AG09309 (cell line): ENCODE measurements around the gene CLCNKA.

Experiments used
- DNase-seq: peaks from one replicate; pipeline ENCODE4 v3.0.0-alpha.2; 2010; ENCODE audit warnings: low read depth
- H3K4me3 ChIP-seq: 2 replicates; pipeline ENCODE4 v1.5.1; 2011; ENCODE audit warnings: mild to moderate bottlenecking, low read depth, low read length, moderate library complexity; ENCODE audit not compliant: control insufficient read depth
- TF ChIP-seq, protein P1 (sequence below): IDR thresholded peaks from 2 replicates; pipeline ENCODE4 v1.5.1; 2011; ENCODE audit warnings: mild to moderate bottlenecking, low read depth, low read length, inconsistent platforms; ENCODE audit not compliant: insufficient read depth, control insufficient read depth; ENCODE audit errors: missing control alignments

Gene CLCNKA

DNA sequence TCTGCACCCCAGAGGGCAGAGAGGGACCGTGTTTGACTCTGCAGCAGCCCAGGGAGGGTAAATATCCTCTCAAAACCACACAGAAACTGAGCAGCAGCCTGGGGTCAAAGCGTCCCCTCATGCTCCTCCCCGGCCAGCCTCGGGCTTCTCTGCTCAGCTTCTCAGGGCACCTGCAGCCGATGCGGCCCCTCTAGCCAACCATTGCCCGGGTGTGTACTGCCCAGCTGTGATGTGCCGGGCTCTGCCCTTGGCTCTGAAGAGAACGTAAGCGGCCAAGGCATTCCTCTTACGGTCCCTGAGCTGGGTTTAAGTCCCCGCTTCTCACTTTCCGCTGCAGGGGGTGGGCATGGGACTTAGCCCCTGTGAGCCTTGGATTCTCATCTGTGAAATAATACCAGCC is 46.1 kb downstream of the CLCNKA start:
- no peak overlapping the region for H3K4me3 ChIP-seq
- DNase-seq, result no peak
- TF ChIP-seq, protein P1, sequence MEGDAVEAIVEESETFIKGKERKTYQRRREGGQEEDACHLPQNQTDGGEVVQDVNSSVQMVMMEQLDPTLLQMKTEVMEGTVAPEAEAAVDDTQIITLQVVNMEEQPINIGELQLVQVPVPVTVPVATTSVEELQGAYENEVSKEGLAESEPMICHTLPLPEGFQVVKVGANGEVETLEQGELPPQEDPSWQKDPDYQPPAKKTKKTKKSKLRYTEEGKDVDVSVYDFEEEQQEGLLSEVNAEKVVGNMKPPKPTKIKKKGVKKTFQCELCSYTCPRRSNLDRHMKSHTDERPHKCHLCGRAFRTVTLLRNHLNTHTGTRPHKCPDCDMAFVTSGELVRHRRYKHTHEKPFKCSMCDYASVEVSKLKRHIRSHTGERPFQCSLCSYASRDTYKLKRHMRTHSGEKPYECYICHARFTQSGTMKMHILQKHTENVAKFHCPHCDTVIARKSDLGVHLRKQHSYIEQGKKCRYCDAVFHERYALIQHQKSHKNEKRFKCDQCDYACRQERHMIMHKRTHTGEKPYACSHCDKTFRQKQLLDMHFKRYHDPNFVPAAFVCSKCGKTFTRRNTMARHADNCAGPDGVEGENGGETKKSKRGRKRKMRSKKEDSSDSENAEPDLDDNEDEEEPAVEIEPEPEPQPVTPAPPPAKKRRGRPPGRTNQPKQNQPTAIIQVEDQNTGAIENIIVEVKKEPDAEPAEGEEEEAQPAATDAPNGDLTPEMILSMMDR, result no peak

DNA sequence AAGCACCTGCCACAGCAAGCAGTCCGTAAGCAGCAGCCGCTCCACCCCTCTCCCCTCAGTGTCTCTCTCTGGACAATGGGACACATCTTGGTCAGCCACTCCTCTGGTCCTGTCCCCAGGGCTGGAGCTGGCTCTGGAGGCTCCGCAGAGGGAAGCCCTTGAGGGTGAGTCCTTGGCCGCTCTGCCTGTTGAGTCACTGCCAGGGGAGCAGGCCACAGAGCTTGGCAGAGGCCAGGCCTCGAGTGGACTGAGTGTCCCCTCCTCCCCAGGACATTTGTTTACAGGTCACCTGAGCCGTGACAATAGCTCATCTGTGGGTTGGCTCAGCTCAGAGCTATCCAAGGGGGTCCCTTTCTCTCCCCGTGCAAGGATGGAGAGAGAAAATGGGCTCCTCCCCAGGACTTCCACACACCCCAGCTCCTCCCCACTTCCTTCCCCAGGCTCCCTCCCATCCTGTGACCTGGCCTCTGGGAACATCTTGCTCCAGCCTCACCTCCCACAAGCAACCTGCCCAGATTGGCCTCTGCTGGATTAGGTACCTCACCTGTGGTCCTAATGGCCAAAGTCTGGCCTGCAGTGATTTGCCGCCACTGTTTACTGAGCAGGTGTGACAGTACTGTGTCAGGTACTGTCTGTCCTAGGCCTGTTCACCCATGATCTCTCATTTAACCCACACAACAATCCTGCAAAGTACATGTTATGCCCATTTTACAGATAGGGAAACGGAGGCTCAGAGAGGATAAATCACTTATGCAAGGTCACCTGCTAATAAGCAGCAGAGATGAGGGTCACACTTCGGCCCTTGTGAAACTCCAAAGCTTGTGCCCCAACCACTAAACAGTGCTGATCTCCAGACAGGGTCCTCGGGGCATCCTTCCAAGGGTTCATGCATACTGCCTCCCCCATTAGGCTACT is 46.8 kb downstream of the CLCNKA start:
- TF ChIP-seq, protein P1, result no peak
- H3K4me3 ChIP-seq, result no peak overlapping the region
- DNase-seq, result no peak

DNA sequence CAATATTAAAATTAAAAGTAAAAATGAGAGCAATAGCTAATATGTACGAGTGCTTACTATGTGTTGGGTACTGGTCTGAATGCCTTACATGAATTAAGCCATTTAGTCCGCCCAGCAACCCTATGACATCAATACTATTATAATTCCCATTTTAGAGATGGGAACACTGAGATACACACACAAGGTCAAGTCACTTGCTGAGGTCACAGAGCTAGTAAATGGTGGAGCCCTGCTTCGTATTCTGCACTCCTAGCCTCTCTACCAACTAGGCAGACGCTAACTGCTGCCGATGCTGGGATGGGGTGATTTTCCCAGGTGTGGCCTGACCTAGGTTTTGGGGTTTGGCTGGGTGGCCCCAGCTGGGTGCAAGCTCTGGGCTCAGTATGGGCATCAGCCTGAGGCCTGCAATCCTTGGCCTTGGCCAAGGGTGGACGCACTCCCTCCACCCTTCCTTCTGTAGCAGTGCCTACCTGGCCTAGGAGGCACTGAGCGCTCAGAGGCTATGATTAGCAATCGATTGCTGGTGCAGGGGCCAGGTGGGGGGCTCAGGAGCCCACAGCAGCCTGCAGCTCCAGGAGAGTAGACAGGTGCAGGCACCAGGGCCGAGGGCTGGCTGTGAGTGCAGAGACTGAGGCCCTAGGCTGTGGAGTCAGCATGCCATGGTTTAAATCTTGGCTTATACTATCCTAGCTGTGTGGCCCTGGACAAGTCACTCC is 49.0 kb downstream of the CLCNKA start:
- TF ChIP-seq, protein P1, result no peak
- DNase-seq, result no peak
- H3K4me3 ChIP-seq, result no peak overlapping the region

DNA sequence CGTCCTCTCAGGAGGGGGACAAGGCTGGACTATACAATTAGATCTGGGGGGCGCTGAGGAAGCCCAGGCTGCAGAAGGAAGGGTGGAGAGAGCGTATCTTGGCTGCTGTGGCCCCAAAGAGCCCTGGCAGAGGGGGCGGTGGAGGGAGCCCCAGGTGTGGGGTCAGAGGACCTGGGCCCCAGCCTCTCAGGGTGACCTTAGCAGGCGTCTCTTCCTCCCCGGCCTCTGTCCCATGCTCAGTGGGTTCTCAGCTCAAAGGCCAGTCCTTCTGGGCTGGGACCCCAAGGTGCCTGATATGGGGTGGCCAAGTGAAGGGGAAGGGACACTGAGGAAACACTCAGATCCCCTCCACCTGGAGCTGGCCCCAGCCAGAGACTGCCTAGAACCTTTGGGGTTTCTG is 49.8 kb downstream of the CLCNKA start:
- DNase-seq, result no peak
- TF ChIP-seq, protein P1, result no peak
- no peak overlapping the region for H3K4me3 ChIP-seq

- TF ChIP-seq, protein P1, result no peak
- no peak for DNase-seq
- H3K4me3 ChIP-seq, result no peak overlapping the region
Measured at GRCh38 chr1:16072095-16072494, 50.3 kb downstream of the CLCNKA start.

DNA sequence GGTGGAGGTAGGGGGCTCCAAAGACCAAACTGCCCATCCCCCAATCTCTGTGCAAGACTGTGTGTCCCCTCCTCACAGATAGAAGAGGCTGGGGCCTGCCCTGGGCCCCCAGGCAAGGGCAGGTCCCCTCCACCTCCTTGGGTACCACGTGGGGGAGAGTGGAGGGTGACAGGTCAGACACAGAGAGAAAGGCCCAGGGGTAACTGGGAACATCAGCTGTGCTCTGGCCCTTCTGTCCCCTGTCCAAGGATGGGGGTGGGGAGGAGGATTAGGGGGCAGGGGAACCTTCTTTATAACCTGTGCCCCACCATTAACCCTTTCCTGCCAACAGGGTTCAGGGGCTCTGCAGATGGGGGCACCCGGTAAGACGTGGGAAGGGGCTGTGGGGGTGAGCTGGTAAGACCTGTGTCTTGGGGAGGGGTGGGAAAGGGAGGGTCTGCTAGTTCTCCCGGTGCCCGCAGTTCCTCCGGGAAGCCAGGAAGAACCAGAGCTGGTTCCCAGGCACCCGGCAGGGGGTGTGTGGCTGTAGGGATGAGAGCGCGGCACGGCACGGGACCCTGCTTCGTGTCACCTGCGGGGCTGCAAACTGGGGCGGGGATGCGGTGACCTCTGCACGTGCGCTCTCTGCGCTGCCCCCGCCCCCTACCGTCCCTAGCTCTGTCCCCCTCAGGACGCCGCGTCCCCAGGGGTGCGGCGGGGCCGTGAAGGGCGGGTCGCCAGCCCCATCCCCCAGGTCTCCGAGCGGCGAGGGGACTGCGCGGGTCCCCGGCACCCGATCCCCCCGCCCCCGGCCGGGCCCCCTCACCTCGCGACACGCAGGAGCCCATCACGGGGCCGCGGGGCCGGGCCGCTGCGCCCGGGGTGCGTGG is 51.0 kb downstream of the CLCNKA start:
- peak overlapping the region; percentile 39 for H3K4me3 ChIP-seq
- DNase-seq, result no peak
- TF ChIP-seq, protein P1, result peak; percentile 29
